T-helper 9 cell (primary cell): Measurements from ENCODE around the gene PIGC.

Experiments
- DNase-seq: peaks from one replicate; pipeline ENCODE4 v3.0.0-alpha.2; 2020

PIGC gene

GRCh38 chr1:172429331-172430127, 14.3 kb downstream of the PIGC start:
- no peak for DNase-seq

DNA sequence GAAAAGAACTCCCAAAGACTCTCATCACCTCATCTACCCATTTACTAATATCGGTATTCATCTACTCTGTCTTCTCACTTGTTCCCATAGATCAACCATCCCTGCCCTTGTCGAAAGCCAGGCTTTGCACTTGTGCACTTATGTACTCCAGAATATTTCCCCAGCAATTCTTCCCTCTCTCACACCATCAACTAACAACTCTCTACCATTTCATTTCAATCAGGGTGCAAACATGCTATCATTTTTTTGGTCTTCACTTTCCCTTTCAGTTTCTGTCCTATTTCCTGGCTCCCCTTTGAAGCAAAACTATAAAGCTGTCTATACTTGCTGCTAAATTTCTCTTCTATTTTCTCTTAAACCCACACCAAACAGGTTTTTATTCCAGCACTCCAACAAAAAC, 16.7 kb downstream of the PIGC start:
- no peak for DNase-seq

- no peak for DNase-seq
These were observed 18.5 kb downstream of the PIGC start for GRCh38 chr1:172425339-172425738.

DNA sequence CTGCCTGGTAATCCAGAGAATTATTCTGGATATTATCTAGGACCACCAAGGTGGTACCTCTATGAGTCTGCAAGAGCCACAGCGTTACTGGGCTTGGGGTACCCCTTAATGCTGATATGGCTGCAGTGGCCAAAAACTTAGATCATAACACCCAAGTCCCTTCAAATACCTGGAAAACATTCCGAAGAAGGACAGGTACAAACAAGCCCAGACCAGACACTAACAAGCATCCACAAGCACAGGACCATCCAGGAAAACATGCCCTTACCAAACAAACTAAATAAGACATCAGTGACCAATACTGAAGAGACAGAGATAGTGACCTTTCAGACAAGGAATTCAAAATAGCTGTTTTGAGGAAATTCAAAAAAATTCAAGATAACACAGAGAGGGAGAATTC, 20.5 kb downstream of the PIGC start:
- no peak for DNase-seq

GRCh38 chr1:172421974-172422604, 21.8 kb downstream of the PIGC start:
- DNase-seq = no peak

DNA sequence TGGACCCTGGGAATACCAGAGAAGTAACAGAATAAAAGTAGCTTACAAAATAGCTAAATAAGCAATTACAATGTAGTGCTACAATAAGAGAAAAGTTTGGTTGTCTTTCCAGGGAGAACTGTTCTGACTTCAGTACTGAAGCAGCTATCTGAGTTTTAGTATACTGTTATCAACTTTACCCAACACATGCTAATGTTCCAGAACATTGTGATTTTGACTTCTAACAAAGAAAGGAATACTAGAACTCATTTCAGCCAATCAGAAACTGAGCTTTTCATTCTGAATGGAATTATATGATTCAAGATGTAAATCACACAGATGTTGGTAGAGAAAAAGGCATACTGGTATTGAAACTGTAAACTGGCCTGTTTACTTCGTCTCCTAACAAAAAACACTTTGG, 23.5 kb downstream of the PIGC start, which contains the start of gene C1orf105:
Gene C1orf105 (plus strand): TSS at position 301 of the 400 bp plus-strand sequence. CDS start 201 bp downstream, outside the sequence.
- DNase-seq = no peak

DNA sequence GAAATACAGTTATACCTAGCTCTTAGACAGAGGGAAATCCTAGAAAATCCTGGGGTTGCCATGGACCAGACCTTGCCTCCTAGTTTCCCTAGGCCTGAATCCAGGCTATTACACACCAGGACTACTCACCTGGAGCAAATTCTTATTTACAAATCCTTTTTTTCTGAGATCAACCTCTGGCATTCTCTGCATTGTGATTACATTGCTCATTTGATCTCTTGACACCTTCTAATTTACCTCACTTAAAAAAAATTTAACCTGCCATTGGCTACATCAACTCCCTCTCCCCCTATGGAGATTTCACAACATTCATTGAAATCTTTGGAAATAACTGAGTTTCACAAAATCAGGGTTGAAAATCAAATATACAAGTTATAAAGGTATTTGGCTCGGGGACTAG, 26.3 kb downstream of the PIGC start:
- DNase-seq = no peak

- no peak for DNase-seq
These were observed 27.3 kb downstream of the PIGC start for GRCh38 chr1:172416496-172417035.

DNA sequence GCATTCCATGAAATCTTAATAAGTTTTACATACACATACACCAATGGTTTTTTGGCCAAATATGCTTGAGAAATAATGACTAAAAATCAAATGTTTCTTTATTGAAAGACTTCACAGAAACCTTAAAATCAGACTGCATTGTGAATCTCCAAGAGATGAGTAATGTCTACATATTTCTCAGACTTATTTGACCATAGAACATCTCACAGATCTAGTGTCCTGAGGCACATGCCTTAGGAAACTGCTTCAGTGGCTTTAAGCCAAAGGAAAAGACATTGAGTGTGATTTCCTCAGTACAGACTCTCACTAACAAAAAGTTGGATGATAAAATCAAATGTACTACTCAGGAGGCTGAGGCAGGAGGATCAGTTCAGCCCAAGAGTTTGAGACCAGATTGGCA, 29.5 kb downstream of the PIGC start:
- DNase-seq = no peak

- no peak for DNase-seq
These were observed 32.0 kb downstream of the PIGC start for GRCh38 chr1:172411791-172412338.

DNA sequence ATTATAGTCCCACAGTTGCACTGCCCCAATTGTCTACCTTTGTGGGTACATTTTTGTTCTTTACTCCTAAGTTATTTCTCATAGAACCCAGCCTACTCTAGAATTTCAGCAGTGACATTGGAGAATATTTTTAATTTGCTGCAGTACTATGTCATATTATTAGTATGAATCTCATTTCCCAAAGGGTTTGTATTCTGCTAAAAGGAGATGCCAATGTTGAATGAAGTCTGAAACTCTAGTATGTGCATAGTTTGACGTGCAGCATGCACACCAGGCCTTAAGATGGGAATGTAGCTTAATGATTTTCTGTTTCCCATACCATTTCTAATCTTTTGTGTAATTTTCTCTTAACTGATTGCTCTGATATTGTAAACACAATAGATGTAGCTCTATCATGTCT, 33.8 kb downstream of the PIGC start:
- no peak for DNase-seq

- DNase-seq = no peak
These were observed 34.9 kb downstream of the PIGC start for GRCh38 chr1:172408958-172409357.

- DNase-seq = no peak
These were observed 36.9 kb downstream of the PIGC start for GRCh38 chr1:172406968-172407367.

DNA sequence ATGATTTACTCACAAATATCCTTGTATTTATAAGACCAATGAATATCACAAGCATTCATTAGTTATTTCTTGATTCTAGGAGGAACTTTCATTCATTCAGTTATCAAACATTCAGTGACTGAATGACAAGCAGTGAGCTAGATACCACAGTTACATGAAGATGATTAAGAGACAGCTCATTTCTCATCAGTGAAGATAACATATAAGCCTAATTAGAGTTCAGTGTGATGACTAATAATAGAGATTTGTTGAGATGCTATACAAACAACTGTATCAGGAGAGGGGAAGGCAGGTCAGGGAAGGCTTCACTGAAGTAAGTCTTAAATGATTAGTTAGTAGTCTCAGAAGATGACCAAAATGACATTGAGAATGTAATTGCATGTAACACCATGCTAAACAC, 38.0 kb downstream of the PIGC start:
- no peak for DNase-seq

DNA sequence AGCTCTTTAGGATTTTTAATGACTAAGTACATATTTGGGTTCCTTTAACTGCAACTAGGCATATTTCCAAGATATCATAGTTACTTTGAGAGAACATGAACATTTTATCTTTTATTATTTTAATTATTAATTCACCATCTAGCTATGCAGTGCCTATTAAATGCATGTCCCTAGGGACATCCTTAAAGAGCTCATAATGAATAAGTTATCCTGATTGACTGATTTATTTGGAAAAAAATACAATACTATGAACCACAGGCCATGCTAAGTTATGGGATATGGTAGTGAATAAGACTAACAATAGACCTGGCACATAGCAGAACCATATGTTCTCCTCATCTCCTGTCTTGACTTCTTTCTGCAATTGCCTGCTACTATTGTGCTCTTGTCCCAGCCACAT, 39.7 kb downstream of the PIGC start:
- no peak for DNase-seq

GRCh38 chr1:172402878-172403569, 40.8 kb downstream of the PIGC start:
- no peak for DNase-seq

- DNase-seq = no peak
These were observed 42.0 kb downstream of the PIGC start for GRCh38 chr1:172401892-172402291.

DNA sequence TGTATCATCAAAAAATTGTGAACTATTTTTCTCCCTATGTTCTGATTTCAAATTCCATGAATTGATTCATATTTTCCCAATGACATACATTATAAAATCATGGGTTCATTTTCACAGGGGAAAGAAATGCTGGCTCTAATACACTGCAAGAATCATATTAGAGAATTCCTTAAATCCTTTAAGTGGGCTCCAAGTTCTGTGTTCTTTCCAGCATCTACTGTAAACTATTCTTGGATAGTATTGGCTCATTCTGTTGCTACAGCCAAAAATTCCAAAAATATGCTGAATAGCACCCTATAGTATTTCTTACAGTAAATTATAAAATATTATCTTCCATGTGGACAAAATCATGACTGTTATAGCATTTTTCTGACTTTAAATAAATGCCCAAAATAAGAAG, 42.4 kb downstream of the PIGC start:
- no peak for DNase-seq

- DNase-seq = no peak
These were observed 43.2 kb downstream of the PIGC start for GRCh38 chr1:172400722-172401105.

GRCh38 chr1:172399756-172400721, 43.8 kb downstream of the PIGC start:
- no peak for DNase-seq

DNA sequence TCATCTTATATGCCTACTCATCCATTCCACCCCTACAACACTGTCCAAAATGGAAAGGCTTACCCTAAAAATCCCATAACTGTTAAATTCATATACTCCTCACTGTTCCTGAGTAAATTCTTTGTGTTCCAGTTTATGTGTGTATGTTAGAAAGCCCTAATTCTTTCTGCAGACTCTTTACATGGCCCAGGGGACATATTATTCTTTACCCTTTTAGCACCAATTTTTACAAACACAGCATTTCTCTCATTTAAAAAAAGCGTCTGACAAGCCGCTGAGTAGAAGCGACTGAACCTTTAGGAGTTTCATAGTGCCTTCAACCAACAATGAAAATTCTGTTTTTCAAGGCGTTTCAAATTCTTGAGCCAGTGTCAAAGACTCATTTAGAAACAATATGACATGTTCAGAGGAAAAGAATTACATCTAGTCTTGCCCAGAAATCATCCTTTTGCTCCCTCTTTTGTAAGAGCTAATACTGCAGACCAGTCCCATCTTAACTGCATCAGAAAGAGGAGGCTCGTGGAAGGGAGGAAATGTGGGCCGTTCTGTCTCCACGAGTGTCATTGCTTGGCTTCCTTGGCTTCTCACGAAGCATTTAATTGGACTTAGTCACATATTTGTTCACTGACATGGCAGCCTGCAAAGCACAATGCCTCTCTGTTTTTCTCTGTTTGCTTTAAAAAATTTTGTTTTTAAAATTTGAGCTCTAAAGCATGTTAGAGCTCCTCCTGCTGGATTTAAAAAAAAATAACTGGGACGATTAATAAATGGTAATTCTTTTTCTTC, 44.7 kb downstream of the PIGC start:
- DNase-seq = no peak
